Ishikawa (cell line): ENCODE measurements around the gene RETREG1.
A peak's percentile ranks its signal among the peaks of the same experiment; 100 is the strongest.

Experiments used
- CREB1 ChIP-seq: IDR thresholded peaks from 2 replicates; pipeline ENCODE4 v1.6.1; 2012; ENCODE audit warnings: low read depth
- EGR1 ChIP-seq: IDR thresholded peaks from 2 replicates; pipeline ENCODE4 v1.6.1; 2012
- EP300 ChIP-seq: IDR thresholded peaks from 2 replicates; pipeline ENCODE4 v1.6.1; 2012; ENCODE audit warnings: borderline replicate concordance
- FOXM1 ChIP-seq: IDR thresholded peaks from 2 replicates; pipeline ENCODE4 v1.6.1; 2012; ENCODE audit warnings: low read depth, borderline replicate concordance
- MAX ChIP-seq: IDR thresholded peaks from 2 replicates; pipeline ENCODE4 v1.6.1; 2012
- RAD21 ChIP-seq: IDR thresholded peaks from 2 replicates; pipeline ENCODE4 v1.6.1; 2012; ENCODE audit warnings: low read depth
- REST ChIP-seq: IDR thresholded peaks from 2 replicates; pipeline ENCODE4 v1.6.1; 2012; ENCODE audit warnings: low read depth, mild to moderate bottlenecking
- TAF1 ChIP-seq: IDR thresholded peaks from 2 replicates; pipeline ENCODE4 v1.6.1; 2012; ENCODE audit warnings: low read depth, mild to moderate bottlenecking
- TEAD4 ChIP-seq: IDR thresholded peaks from 2 replicates; pipeline ENCODE4 v1.6.1; 2012
- YY1 ChIP-seq: IDR thresholded peaks from 2 replicates; pipeline ENCODE4 v1.6.1; 2012; ENCODE audit warnings: low read depth
- ZBTB7A ChIP-seq: IDR thresholded peaks from 2 replicates; pipeline ENCODE4 v1.6.1; 2012; ENCODE audit warnings: low read depth

GRCh38 chr5:16437977-16438376 lies 178.8 kb downstream of the RETREG1 start:
- TF ChIP-seq MAX (no peak), EP300 (no peak), EGR1 (no peak), TEAD4 (no peak), YY1 (no peak), TAF1 (no peak), REST (no peak), CREB1 (no peak), RAD21 (0 out of 2 replicates have a peak, but pooled peaks have one; percentile 7), ZBTB7A (no peak), FOXM1 (no peak)
